K562 (cell line): ENCODE results near the gene VAMP8. TPM values are rescaled to one million over a fixed set of nuclear protein-coding genes. Genes with fewer than 3 reads are reported as not detected.
A peak's percentile ranks its signal among the peaks of the same experiment; 100 is the strongest.

Experiments used
- ETV1 ChIP-seq: fragments of 450-650 bp; conservative IDR thresholded peaks from 2 replicates; pipeline ENCODE4 v1.6.1; 2016; ENCODE audit warnings: missing genetic modification characterization, control low read depth, low read depth, missing compliant biosample characterization
- HNRNPLL ChIP-seq: fragments of 200-400 bp; formaldehyde crosslinking; IDR thresholded peaks from 2 replicates; pipeline ENCODE4 v1.6.1; 2017; ENCODE audit warnings: low read length, low read depth, mild to moderate bottlenecking; ENCODE audit not compliant: poor library complexity, severe bottlenecking
- MEF2A ChIP-seq: IDR thresholded peaks from 2 replicates; pipeline ENCODE4 v1.6.1; 2011; ENCODE audit warnings: low read depth, mild to moderate bottlenecking, low read length, moderate library complexity; ENCODE audit not compliant: control insufficient read depth
- MGA ChIP-seq: fragments of 450-650 bp; IDR thresholded peaks from 2 replicates; pipeline ENCODE4 v1.6.1; 2016; ENCODE audit warnings: mild to moderate bottlenecking, moderate library complexity
- MYNN ChIP-seq, 2 experiments: sonication (generic); formaldehyde crosslinking in 1 of 2; IDR thresholded peaks; 2 replicates each; pipeline versions ENCODE4 v1.5.0 to v1.6.1; 2016 to 2020; ENCODE audit warnings: antibody characterized with exemption in 1 of 2, missing genetic modification reagents in 1 of 2
- NCOA2 ChIP-seq, 2 experiments: fragments of 450-650 bp; IDR thresholded peaks; 2 replicates each; pipeline ENCODE4 v1.6.1; 2018; ENCODE audit warnings: mild to moderate bottlenecking in 2 of 2, moderate library complexity in 1 of 2; ENCODE audit not compliant: partially characterized antibody in 2 of 2
- SAFB2 ChIP-seq: fragments of 200-400 bp; formaldehyde crosslinking; IDR thresholded peaks from 2 replicates; pipeline ENCODE4 v1.6.1; 2018; ENCODE audit warnings: borderline replicate concordance, low read length, low read depth, moderate library complexity; ENCODE audit not compliant: severe bottlenecking
- TBL1XR1 ChIP-seq, 2 experiments: IDR thresholded peaks; 2 replicates each; pipeline ENCODE4 v1.6.1; 2012; ENCODE audit warnings: improper control_type of control experiment in 2 of 2, low read length in 2 of 2, mild to moderate bottlenecking in 1 of 2
- VEZF1 ChIP-seq: fragments of 200-800 bp; sonication (Bioruptor generic); IDR thresholded peaks from 2 replicates; pipeline ENCODE4 v1.6.1; 2017; ENCODE audit warnings: missing genetic modification characterization, missing compliant biosample characterization
- ZNF436 ChIP-seq: fragments of 250-450, 450-650 bp; sonication (Bioruptor Pico); formaldehyde crosslinking; IDR thresholded peaks from 2 replicates; pipeline ENCODE4 v1.7.0; 2020; ENCODE audit warnings: mild to moderate bottlenecking
- polyA plus RNA-seq, 8 experiments: library from polyadenylated mRNA; depleted of rRNA in 4 of 8; stranded (reverse) in 5 of 8; unstranded in 3 of 8; fragments of >200 nt; fragmentation: Nextera tagmentation in 2 of 8; fragmentation: Illumina TruSeq in 1 of 8; extraction: Ambion mirVana in 2 of 8; extraction: Trizol in 1 of 8; gene quantifications; 2 replicates each; pipeline versions ENCODE4 v1.2.1 to v1.2.3, GENCODE V29; 2011 to 2014; ENCODE audit warnings: inconsistent platforms in 1 of 8, missing spikeins in 1 of 8
- total RNA-seq, 7 experiments: library from RNA; depleted of rRNA in 6 of 7; stranded (reverse); fragments of >200 nt in 6 of 7; fragmentation: Illumina TruSeq in 2 of 7; extraction: Trizol in 2 of 7; gene quantifications; 2 replicates each; pipeline versions ENCODE4 v1.2.1 to v1.2.3, GENCODE V29; 2011 to 2021; ENCODE audit warnings: low replicate concordance in 1 of 7

The VAMP8 gene
- total and polyA plus RNA-seq, 9 of the 15 experiments (the other 6 are each of a cell fraction or from before 2014, with no cell fraction given): 107 to 571 (median 248) TPM

GRCh38 chr2:85538507-85539360 is 38.7 kb upstream of the VAMP8 start, which contains the start of gene MAT2A (continued):
- TF ChIP-seq MGA (peak; percentile 62), SAFB2 (no peak), MYNN (IDR thresholded peaks at IDR 0.05) (peak; percentile 36), MYNN (CRISPR knock-in tag; IDR thresholded peaks at IDR 0.05) (no peak), VEZF1 (CRISPR knock-in tag) (no peak; the same call in 1 of the 2 replicates), ZNF436 (peak; percentile 48; the same call in 1 of the 2 replicates), TBL1XR1 (IDR thresholded peaks at IDR 0.05; ENCODE audit: low read length in 2 of 2) (peak; percentile 20 to 94; a peak in 3 of 4 replicates), NCOA2 (IDR thresholded peaks at IDR 0.05; ENCODE audit: partially characterized antibody in 2 of 2) (no peak), ETV1 (tag) (peak; percentile 78), HNRNPLL (peak; percentile 96), MEF2A (no peak; the same call in 1 of the 2 replicates)
